Right renal cortex interstitium (tissue), 3 donors: ENCODE results near the gene ADAT1. TPM values are rescaled to one million over a fixed set of nuclear protein-coding genes. Genes with fewer than 3 reads are reported as not detected.
"Not testable (repeated sequence)": the region's sequence is repeated elsewhere in the genome, so short reads cannot be mapped to it uniquely, and the experiment has no call there.

Experiments used
- DNase-seq, 3 donors: peaks; one replicate each; pipeline ENCODE4 v3.0.0-alpha.2; 2013; ENCODE audit warnings: low read depth in 3 of 3, low spot score in 2 of 3
- polyA plus RNA-seq, 3 donors: library from polyadenylated mRNA; unstranded; fragments of 120-200 nt; gene quantifications; one replicate each; pipeline ENCODE4 v1.2.1, GENCODE V29; 2013; ENCODE audit not compliant: insufficient read length in 3 of 3

The ADAT1 gene
- polyA plus RNA-seq, 3 donors = 40.1 to 64.9 (median 50.0) TPM

DNA sequence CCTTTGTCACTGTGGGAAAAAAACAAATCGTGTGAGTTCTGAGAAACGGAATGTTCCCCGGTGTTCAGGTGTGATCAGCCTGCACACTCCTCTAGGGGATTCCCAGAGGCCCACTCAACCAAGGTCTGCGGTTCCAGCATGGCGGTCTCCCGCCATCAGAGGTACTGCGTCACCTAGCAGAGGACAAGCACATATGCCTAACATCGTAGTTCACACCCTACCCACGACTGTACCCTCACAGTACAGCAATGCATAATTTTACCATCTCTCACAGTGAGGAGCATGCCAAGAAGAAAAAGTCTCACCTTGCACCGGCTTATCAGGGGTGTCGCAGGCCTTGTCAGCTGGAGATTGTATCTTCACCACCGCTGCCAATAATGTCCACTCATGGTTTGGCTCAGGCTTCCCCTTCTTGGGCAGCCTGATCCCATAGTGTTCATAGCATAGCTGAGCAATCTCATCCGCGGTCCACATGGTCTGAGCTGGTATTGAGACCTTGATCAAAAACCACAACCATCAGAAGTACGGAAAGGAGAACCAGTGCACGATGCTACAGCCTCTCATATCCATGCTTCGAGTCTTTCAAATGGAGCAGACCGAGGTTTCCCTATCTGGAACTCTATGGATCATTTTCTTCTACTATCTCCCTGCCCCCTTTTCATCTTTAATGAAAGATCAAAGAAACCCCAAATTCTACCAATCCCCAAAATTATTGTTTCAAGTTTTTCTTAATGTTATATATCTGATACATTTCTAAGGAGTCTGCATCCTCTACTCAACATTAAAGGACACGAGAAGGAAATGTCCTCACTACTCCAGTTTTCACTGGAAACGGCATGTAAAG lies 2.5 kb downstream of the ADAT1 start:
- DNase-seq = no peak

DNA sequence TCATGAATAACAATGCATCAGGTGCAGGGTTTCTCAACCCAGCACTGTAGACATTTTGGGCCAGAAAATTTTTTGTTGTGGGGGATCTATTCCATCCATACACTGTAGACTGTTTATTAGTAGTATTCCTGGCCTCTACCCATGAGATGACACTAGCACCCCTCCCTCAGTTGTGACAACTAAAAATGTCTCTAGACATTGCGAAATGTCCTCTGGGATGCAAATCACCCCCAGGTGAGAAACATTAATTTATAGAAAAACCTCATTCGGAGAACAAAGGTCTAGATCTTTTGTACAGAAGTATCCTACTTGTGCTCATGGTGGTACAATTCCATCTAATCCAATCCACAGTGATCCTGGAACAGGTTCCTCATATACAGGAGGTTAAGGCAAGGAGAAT lies 4.3 kb downstream of the ADAT1 start:
- DNase-seq = no peak

DNA sequence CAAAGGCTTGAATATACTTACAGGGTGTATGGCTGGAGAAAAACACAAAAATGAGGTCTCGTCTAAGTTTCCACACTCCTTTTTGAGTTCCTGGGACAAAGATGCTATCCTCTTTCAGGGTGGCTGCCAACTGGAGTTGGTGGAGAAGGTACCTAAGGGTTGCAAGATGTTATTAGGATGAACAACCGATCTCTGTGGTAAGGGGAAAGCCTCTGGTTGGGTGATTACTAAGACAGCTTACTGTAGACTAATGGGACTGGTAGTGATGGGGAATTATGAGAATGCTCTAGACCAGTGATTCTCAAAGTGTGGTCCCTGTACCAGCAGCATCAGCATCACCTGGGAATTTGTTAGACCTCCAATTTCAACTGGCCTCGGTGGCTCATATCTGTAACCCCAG lies 6.0 kb downstream of the ADAT1 start:
- no peak for DNase-seq

DNA sequence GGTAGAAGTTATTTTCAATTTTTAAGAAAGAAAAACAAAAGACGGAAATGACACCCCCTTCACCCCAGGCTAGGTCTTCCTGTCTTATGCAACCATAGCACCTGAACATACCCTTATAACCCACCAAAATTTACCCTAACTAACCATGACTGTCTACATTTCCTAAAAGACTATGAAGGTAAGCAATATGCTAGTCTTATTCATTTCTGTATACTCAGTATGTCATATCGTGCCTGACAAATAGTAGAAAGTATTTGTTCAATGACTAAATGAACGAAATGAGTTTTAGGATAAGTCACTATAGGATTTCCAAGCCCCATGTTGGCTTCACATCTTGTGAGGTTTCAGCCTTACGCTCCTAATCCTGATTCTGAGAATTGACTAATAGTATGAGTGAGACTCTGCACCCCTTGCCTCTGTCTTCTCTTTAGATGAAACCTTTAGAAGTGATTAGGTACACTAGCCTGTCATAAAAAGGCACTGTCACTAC lies 6.5 kb downstream of the ADAT1 start:
- no peak for DNase-seq

DNA sequence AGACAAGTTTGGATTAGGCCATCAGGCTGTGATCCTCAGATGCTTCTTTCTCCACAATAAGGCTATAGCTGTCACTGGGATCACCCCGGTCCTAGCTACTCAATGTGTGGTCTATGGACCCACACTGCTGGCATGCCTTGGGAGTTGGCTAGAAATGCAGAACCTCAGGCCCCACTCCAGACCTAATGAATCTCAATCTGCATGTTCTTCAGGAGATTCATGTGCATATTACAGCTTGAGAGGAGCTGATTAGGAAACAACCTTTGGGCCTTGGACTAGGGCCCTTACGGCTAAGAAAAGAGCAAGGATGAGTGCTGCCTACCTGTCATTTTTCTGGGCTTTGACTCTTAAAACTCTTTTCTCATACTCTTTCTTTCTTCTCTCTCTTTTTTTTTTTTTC lies 7.5 kb downstream of the ADAT1 start:
- DNase-seq = no peak

DNA sequence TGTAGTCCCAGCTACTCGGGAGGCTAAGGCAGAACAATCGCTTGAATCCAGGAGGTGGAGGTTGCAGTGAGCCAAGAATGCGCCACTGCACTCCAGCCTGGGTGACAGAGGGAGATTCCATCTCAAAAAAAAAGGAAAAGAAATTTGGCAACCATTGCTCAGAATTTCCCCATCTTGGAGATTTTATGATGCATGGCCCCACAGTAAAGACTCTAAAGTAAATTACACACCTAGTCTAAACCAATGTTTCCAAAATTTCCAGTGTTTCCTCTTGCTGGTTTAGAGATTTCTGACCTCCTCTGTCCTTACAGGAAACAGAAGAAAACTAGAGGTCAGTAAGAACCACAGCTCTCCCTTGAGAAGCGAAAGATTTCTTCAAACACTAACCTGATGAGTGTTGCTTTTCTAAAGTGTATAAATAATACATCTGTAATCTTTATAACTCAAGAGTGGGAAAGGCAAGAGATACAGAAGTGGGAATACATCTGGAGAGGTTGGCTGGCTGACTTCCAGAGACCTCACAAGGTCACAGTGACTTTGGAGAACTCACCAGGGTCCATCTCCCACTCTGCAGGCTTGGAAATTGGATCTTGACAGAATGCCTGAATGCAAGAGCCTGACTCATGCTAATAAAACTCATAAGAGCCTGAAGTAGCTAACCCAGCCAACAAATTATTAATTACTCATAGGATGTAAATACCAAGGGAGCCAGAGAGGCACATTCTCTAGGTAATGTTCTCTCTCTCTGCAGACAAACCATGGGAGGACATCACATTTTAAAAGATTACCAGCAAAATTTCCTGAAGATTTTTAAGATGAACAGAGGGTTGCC lies 8.8 kb downstream of the ADAT1 start:
- DNase-seq = no peak

DNA sequence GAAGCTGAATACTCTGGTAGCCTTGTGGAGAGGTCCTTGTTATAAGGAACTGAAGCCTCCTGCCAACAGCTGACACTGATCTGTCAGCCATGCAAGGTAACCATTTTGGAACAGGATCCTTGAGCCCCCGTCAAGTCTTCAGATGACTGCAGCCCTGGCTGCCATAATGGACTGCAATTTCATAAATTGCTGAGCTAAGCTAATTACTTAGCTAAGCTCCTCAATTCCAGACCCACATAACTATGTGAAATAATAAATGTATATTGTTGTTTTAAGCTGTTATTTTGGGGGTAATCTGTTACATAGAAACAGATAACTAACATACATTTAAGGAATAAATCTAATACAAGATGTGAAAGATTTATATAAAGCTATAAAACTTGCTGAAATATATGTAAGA lies 16.6 kb downstream of the ADAT1 start:
- no peak for DNase-seq

DNA sequence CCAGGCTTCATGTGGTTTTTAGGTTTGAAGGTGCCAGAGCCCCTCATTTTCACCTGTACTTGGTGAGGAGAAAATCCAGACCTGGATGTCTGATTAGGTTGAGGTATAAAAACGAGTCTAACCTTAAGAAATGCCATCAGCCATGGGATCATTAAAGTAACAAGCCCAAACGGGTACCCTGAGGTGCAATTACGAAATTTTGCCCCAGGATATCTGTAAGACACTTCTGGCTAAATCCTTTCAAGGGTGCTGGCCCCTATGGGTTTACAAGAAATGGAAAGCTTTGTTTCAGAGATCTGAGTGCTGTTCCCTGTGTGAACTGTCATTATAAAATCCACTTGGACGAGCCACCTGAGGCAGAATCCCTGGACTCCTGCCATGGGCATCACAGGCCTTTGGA lies 19.8 kb downstream of the ADAT1 start:
- no peak for DNase-seq

DNA sequence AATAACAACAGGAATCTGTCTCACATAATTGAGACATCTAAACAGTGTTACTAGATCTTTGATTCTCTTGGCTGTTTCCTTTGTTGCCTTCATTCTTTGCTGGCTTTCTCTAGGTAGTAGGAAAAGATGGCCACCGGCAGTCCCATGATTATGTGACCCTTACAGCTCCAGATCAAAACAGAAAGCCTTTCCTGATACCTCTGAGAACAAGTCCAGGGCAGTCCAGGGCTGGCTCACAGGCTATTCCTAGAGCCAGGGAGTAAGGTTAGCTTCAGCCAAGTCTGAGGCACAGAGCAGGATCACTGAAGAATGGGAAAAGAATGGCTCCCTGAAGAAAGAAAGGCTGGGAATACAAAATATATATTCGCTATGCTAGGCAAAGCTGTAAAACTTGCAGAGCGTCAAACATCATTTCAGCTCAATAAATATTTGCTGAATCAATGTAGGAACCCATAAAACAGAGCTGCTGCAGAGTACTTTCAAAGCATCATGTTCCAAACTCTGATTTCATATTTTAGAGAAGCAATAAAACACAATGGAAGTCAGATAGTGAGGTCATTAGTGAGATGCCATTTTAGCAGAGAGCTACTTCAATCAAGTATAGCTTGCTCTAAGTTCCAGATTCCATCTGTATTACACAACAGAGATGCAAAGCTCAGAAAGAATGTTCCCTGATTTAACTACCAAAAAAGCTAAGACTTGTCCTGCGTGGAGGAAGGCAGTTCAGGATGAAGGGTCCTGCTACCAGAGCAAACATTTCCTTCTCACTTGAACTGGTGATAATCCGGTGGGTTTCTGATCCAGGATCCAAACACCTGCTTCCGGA lies 23.4 kb downstream of the ADAT1 start:
- no peak for DNase-seq

DNA sequence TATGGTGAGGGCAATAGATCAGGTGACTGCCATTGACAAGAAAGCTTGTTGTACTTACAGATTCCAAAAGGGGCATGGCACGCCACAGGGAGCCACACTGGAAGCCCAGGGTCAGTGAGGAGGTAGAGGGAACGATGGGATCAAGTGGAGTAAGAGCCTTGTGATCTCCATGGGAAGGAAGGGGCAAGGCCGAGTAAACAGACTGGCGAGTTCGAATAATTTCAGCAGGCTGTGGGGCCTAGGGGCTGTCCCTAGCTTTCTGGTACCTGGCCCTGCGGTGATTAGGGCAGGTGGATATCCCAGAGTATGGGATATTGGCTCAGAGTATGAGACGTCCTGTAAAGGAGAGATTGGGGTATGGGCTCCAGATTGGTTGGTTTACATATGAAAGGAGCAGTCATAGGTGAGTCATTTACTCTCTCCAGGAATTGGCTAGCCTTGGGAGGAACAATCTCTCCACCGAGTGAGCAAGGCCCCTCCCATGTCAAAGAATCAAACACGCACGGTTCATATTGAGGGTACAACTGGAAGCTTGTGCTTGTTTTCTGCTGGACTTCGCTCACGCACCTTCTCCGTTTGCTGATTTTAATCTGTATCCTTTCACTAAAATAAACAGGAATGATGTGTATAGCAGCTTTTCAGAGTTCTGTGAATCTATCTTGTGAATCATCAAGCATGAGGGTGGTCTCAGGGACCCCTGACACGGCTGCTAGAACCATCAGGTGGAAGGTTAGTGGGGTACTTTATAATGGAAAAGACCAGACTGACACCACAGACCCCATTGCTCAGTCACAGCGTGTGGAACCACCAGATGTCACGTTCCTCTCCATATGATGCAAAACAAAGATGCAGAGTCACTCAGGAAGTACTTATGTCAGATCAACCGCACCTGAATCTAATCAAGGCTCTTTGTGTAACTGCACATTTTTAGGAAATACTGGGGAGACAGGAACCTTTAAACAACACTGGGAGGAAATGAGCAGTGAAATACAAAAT lies 29.0 kb downstream of the ADAT1 start:
- DNase-seq = no peak

DNA sequence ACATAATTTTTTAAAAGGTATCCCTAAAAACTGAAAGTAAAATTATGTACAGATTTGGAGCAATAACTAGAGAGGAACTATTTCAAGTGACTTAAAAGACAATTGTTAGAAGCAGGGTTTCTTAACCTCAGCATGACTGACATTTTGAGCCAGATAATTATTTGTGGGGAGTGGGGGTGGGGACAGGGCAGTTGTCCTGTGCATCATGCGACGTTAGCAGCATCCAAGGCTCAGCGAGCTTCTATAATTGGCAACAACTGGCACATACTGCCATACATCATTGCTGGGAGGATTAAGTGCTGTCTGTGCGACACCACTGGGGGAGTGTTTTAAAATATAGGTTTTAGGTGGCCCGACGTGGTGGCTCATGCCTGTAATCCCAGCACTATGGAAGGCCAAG lies 29.8 kb downstream of the ADAT1 start:
- no peak for DNase-seq

DNA sequence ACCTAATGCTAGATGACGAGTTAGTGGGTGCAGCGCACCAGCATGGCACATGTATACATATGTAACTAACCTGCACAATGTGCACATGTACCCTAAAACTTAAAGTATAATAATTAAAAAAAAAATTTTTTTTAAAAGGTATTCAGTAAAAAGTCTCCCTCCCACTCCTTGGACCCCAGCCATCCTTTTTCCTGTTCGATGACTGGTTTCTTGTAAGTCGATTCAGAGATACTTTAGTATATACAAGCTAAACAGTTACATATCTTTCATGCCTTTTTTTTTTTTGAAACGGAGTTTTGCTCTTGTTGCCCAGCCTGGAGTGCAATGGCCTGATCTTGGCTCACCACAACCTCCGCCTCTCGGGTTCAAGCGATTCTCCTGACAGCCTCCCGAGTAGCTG lies 31.2 kb downstream of the ADAT1 start:
- not testable (repeated sequence) for DNase-seq

DNA sequence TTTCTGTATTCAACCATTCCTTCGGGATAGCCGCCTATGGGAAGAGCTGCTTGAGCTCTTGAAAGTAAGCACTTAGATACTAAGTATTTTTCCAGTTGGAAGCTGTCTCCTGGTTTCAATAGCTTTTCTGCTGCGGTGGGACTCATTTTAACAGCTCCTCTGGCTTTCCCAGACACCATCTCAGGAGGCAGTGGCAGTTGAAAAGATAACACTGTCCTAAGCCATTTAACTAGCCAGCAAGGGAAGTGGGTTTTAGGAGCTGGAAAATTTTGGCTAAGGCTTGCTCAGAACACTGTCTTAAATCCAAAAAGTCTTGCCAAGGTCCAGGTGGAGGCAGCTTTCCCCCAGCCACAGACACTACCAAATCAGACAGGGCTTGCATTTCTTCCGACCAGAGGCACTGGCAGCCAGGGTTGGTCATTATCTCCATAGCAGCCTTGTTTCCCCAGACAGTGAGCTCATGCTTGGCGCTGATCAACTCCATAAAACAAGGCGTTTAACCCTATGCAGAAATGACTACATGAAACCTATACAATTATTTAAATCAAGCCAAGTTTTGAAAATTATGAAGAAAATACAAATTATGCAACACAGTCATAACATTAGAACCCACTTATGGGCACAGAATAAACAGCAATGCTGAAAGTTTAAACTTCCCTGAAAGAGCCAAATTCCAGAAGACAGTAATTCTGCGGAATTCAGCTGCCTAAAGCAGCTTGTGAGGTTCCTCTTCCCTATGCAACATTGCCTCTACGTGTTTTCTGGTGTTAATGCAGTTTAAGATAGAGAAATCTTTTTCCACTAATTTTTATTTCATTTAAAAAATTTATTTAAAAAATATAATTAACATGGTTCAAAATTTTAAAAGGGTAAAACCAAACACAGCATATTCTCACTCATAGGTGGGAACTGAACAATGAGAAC lies 31.9 kb downstream of the ADAT1 start:
- no peak for DNase-seq

DNA sequence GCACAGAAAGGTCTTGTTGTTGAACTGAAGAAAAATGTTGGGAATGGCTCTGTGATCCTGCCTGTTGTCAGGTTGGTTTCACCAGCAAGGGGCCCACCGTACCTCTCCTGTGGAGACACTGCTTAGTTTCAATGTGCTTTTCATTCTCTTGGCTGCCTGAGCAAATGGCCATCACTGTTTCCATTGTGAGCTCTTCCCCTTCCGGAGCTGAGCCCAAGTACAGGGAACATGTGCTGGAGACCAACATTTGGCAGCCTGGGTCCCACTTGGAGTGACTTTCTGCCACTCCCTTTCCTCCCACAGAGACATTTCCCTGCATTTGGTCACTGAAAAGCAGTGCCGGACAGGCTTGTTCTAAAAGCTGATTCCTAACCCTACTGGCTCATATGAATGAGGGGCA lies 33.8 kb downstream of the ADAT1 start:
- no peak for DNase-seq

DNA sequence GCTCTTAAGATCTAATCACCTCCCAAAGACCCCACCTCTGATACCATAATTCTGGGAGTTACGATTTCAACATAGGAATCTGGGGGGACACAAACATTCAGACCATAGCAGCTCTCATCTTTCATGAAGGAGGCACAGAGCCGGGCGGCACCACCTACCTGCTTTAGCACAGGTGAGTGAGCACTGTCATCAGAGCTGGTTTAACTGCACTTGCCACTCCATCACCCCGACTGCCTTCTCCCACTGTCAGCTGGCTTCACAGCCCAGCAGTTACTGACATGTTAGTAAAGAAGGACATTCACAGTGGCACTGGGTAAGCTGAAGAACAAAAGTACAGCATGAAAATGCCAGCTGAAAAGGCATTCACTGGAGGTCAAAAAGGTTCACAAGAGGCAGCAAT lies 34.4 kb downstream of the ADAT1 start:
- DNase-seq = no peak

DNA sequence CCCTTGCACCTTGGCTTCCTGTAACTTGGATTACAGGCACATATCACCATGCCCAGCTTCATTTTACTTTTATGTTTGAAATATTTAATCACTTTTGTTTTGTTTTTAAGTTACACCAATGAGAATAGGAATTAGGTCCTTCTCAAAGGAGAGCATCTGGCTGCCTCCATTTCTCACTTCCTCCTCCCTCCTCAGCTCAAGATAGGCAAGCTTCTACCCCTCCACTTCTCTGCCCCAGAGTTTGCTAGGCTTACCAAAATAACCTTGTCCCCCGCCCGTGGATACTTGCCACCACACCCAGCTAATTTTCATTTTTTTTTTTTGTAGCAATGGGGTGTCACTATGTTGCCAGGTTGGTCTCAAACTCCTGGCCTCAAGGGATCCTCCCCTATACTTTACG lies 39.0 kb downstream of the ADAT1 start:
- DNase-seq = no peak

DNA sequence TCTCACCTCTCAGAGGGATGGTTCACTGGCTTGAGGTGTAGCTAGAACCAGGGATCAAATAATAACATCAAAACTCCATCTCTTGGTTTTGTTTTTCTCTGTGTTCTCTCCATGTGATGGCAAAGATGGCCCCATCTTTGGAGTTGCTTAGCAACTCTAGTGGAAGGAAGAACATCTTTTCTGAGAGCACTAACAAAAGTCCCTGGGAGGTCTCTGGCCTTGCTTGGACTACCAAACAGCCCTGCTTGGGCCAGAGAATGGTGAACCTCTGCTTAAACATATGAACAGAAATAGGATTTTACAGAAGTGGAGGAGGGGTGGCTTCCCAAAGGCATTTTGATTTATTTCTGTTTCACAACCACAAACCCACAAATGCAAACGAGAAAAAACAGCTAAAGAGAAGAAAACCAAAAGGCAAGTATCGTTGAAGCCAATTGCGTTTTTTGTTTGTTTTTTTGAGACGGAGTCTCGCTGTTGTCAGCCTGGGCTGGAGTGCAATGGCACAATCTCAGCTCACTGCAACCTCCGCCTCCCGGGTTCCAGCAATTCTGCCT lies 43.7 kb downstream of the ADAT1 start:
- DNase-seq = no peak

DNA sequence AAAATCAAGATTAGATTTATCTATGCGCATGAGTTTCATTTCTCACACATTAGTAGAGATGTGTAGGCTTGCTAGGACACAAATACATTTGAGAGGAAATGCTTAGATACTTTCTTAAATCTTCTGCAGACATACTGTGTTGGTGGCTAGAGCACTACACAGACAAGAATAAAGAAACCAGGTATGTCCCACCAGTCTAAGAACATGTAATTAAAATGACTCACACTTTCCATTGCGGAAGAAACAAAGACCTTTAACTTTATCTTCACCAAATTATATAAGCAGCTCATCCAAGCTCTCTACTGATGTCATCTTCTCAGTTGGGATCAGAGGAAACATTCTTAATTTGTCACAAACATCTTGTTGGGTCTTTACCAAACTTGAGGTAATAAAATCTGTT lies 44.4 kb downstream of the ADAT1 start:
- DNase-seq = no peak
